Measurements from ENCODE around the gene SPINK2.

Gene SPINK2

DNA sequence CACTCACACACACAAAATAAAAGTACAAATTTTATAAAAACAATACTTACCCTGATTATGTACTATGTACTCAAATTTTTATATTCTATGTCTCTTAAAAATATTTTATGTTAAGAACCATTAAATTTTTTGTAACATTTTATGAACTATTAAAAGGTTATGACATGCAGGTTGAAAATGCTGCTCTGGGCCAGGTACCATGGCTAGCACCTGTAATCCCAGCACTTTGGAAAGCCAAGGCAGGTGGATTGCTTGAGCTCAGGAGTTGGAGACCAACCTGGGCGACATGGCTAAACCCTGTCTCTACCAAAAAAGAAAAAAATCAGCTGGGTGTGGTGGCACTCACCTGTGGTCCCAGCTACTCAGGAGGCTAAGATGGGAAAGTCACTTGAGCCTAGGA lies 29.4 kb upstream of the SPINK2 start:
- H3K27ac ChIP-seq (ENCODE audit: low read depth, low read length), result no peak overlapping the region
- no peak overlapping the region for H2AFZ ChIP-seq (ENCODE audit: insufficient read depth, low read length, poor library complexity)
- no peak overlapping the region for H2BK5ac ChIP-seq (ENCODE audit: low read depth, low read length, poor library complexity)
- no peaks in the 10 kb centered on the region for H3K79me1 ChIP-seq (ENCODE audit: low read length)
- no peak overlapping the region for H3K4me3 ChIP-seq (ENCODE audit: low read depth, low read length)
- no peaks in the 10 kb centered on the region for H3K79me2 ChIP-seq (ENCODE audit: control insufficient read depth, insufficient read depth, low read length, poor library complexity)
- H3K27me3 ChIP-seq (ENCODE audit: insufficient read depth, low read length), result no peaks in the 10 kb centered on the region
- no peak overlapping the region for H2BK12ac ChIP-seq (ENCODE audit: low read length)
- H3K14ac ChIP-seq (ENCODE audit: low read length), result no peak overlapping the region
- H2BK120ac ChIP-seq (ENCODE audit: insufficient read depth, low read length, poor library complexity), result no peak overlapping the region
- WGBS (ENCODE audit: extremely low coverage, insufficient coverage, insufficient read length), result no CpG with 5 or more reads among the region's 1 CpG
- no peaks in the 10 kb centered on the region for H3K36me3 ChIP-seq (ENCODE audit: control insufficient read depth in 1 of 2, insufficient read depth in 2 of 2, low read length in 2 of 2)
- H3K9me3 ChIP-seq (ENCODE audit: insufficient read depth, low read depth, low read length), result no peaks in the 10 kb centered on the region
- H4K8ac ChIP-seq (ENCODE audit: low read depth, low read length), result no peak overlapping the region
- no peak overlapping the region for H4K91ac ChIP-seq (ENCODE audit: low read depth, low read length)
- no peak overlapping the region for H4K12ac ChIP-seq (ENCODE audit: low read depth, low read length)
- no peak overlapping the region for H3K9ac ChIP-seq (ENCODE audit: low read length)
- H3K4me1 ChIP-seq (ENCODE audit: control insufficient read depth in 1 of 2, insufficient read depth in 2 of 2, low read length in 2 of 2), result no peaks in the 10 kb centered on the region
- H2AK5ac ChIP-seq (ENCODE audit: low read length), result no peak overlapping the region
- H3K4me2 ChIP-seq (ENCODE audit: low read length), result no peak overlapping the region
- H3K4ac ChIP-seq (ENCODE audit: low read depth, low read length), result no peak overlapping the region
- no peak overlapping the region for H3K18ac ChIP-seq (ENCODE audit: low read length)
- no peak overlapping the region for H3K23ac ChIP-seq (ENCODE audit: low read length)
- DNase-seq, result no peak

DNA sequence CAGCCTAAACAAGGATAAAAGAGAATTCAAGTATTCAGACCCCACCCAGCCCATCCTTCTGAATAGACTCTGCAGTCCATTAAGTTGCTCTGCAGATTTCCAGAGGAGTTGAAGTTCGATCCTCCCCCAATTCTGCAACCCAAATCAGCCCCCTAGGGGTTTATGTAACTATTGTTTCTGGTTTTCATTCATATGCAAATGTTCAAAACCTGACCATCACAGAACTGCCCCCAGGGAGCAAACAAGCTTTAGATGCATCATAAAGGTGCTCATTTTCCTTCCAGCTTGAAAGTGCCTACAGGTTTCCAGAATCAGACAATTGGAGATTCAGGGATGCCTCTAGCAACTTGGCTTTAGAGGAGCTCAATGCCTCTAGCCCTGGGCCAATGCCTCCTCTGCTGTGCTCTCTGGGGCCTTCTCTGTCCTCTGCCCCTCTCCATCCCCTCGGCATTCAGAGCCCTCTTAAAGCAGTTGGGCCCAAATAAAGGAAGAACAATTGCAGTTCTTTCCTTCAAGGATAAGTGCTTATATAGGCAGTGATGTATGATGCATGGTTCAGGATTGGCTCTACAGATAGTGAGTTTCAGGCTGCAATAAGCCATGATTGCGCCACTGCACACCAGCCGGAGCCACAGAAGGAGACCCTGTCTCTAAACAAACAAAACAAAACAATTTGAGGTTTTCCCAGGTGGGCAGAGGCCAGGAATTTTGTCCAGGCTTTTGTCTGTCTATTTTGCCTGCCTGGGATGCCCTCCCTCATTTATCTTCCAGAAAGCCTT lies 23.5 kb upstream of the SPINK2 start:
- no peak for DNase-seq
- no peak overlapping the region for H4K8ac ChIP-seq (ENCODE audit: low read depth, low read length)
- H3K79me2 ChIP-seq (ENCODE audit: control insufficient read depth, insufficient read depth, low read length, poor library complexity), result no peaks in the 10 kb centered on the region
- no peak overlapping the region for H3K4me2 ChIP-seq (ENCODE audit: low read length)
- no peak overlapping the region for H3K9ac ChIP-seq (ENCODE audit: low read length)
- H3K27me3 ChIP-seq (ENCODE audit: insufficient read depth, low read length), result no peaks in the 10 kb centered on the region
- no peaks in the 10 kb centered on the region for H3K36me3 ChIP-seq (ENCODE audit: control insufficient read depth in 1 of 2, insufficient read depth in 2 of 2, low read length in 2 of 2)
- no peak overlapping the region for H4K91ac ChIP-seq (ENCODE audit: low read depth, low read length)
- no peak overlapping the region for H3K4me3 ChIP-seq (ENCODE audit: low read depth, low read length)
- H3K9me3 ChIP-seq (ENCODE audit: insufficient read depth, low read depth, low read length), result no peaks in the 10 kb centered on the region
- H4K12ac ChIP-seq (ENCODE audit: low read depth, low read length), result no peak overlapping the region
- H3K23ac ChIP-seq (ENCODE audit: low read length), result no peak overlapping the region
- no peak overlapping the region for H2BK120ac ChIP-seq (ENCODE audit: insufficient read depth, low read length, poor library complexity)
- no peak overlapping the region for H2BK5ac ChIP-seq (ENCODE audit: low read depth, low read length, poor library complexity)
- H3K4me1 ChIP-seq (ENCODE audit: control insufficient read depth in 1 of 2, insufficient read depth in 2 of 2, low read length in 2 of 2), result no peaks in the 10 kb centered on the region
- H2AK5ac ChIP-seq (ENCODE audit: low read length), result no peak overlapping the region
- WGBS (ENCODE audit: extremely low coverage, insufficient coverage, insufficient read length), result no CpG with 5 or more reads among the region's 4 CpGs
- H3K27ac ChIP-seq (ENCODE audit: low read depth, low read length), result no peak overlapping the region
- H2AFZ ChIP-seq (ENCODE audit: insufficient read depth, low read length, poor library complexity), result no peak overlapping the region
- H3K14ac ChIP-seq (ENCODE audit: low read length), result no peak overlapping the region
- no peak overlapping the region for H3K18ac ChIP-seq (ENCODE audit: low read length)
- no peak overlapping the region for H2BK12ac ChIP-seq (ENCODE audit: low read length)
- H3K4ac ChIP-seq (ENCODE audit: low read depth, low read length), result no peak overlapping the region
- H3K79me1 ChIP-seq (ENCODE audit: low read length), result no peaks in the 10 kb centered on the region

DNA sequence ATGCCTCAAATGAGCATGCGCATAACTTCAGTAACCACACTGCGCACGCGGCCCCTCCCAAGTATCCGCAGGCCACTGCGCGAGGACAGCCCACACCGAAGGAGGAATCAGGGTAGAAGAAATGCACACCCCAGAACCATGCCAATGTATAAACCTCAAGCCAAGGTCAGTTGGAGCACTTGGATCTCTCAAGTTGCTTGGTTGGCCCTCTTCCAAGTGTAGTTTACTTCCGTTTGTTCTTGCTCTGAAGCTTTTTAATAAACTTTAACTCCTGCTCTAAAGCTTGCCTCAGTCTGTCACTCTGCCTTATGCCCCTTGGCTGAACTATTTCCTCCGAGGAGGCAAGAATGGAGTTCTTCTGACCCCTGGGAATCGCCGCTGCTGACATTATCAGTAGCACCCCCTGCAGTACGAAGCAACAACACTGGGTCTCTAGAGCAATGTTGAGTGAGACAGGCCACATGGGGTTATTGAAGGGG lies 22.0 kb upstream of the SPINK2 start:
- Histone ChIP-seq H2AFZ (ENCODE audit: insufficient read depth, low read length, poor library complexity) (no peak overlapping the region), H3K27me3 (ENCODE audit: insufficient read depth, low read length) (no peaks in the 10 kb centered on the region), H3K4me3 (ENCODE audit: low read depth, low read length) (peak overlapping the region; percentile 2), H3K27ac (ENCODE audit: low read depth, low read length) (no peak overlapping the region), H2BK120ac (ENCODE audit: insufficient read depth, low read length, poor library complexity) (no peak overlapping the region), H2BK12ac (ENCODE audit: low read length) (no peak overlapping the region), H2AK5ac (ENCODE audit: low read length) (no peak overlapping the region), H4K12ac (ENCODE audit: low read depth, low read length) (no peak overlapping the region), H4K91ac (ENCODE audit: low read depth, low read length) (no peak overlapping the region), H3K14ac (ENCODE audit: low read length) (no peak overlapping the region), H3K36me3 (ENCODE audit: control insufficient read depth in 1 of 2, insufficient read depth in 2 of 2, low read length in 2 of 2) (no peaks in the 10 kb centered on the region), H4K8ac (ENCODE audit: low read depth, low read length) (no peak overlapping the region), H3K4ac (ENCODE audit: low read depth, low read length) (no peak overlapping the region), H3K23ac (ENCODE audit: low read length) (no peak overlapping the region), H3K4me2 (ENCODE audit: low read length) (no peak overlapping the region), H3K4me1 (ENCODE audit: control insufficient read depth in 1 of 2, insufficient read depth in 2 of 2, low read length in 2 of 2) (no peaks in the 10 kb centered on the region), H3K18ac (ENCODE audit: low read length) (no peak overlapping the region), H3K9me3 (ENCODE audit: insufficient read depth, low read depth, low read length) (no peaks in the 10 kb centered on the region), H3K79me1 (ENCODE audit: low read length) (no peaks in the 10 kb centered on the region), H2BK5ac (ENCODE audit: low read depth, low read length, poor library complexity) (no peak overlapping the region), H3K79me2 (ENCODE audit: control insufficient read depth, insufficient read depth, low read length, poor library complexity) (no peaks in the 10 kb centered on the region), H3K9ac (ENCODE audit: low read length) (no peak overlapping the region)
- no peak for DNase-seq
- WGBS (ENCODE audit: extremely low coverage, insufficient coverage, insufficient read length), result no CpG with 5 or more reads among the region's 13 CpGs

DNA sequence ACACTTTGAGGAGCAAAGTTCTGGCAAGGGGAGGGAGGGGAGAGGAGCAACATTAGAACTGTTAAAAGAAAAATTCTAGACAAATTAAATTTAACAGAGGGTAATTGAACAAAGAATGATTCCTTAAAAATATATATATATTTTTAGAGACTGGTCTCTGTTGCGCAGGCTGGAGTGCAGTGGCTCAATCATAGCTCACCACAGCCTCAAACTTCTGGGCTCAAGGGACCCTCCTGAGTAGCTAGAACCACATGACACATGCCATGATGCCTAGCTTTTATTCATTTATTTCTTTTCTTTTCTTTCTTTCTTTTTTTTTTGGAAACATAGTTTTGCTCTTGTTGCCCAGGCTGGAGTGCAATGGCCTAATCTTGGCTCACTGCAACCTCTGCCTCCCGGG lies 19.1 kb upstream of the SPINK2 start:
- no peak overlapping the region for H4K8ac ChIP-seq (ENCODE audit: low read depth, low read length)
- no peak overlapping the region for H3K9ac ChIP-seq (ENCODE audit: low read length)
- no peaks in the 10 kb centered on the region for H3K79me2 ChIP-seq (ENCODE audit: control insufficient read depth, insufficient read depth, low read length, poor library complexity)
- no peak overlapping the region for H2BK5ac ChIP-seq (ENCODE audit: low read depth, low read length, poor library complexity)
- no peak overlapping the region for H2AFZ ChIP-seq (ENCODE audit: insufficient read depth, low read length, poor library complexity)
- H3K4me1 ChIP-seq (ENCODE audit: control insufficient read depth in 1 of 2, insufficient read depth in 2 of 2, low read length in 2 of 2), result no peaks in the 10 kb centered on the region
- no peak overlapping the region for H3K14ac ChIP-seq (ENCODE audit: low read length)
- no peaks in the 10 kb centered on the region for H3K79me1 ChIP-seq (ENCODE audit: low read length)
- no peak overlapping the region for H2AK5ac ChIP-seq (ENCODE audit: low read length)
- no peak overlapping the region for H2BK12ac ChIP-seq (ENCODE audit: low read length)
- no CpG with 5 or more reads among the region's 2 CpGs for WGBS (ENCODE audit: extremely low coverage, insufficient coverage, insufficient read length)
- no peaks in the 10 kb centered on the region for H3K9me3 ChIP-seq (ENCODE audit: insufficient read depth, low read depth, low read length)
- H2BK120ac ChIP-seq (ENCODE audit: insufficient read depth, low read length, poor library complexity), result no peak overlapping the region
- H3K27me3 ChIP-seq (ENCODE audit: insufficient read depth, low read length), result no peaks in the 10 kb centered on the region
- no peak overlapping the region for H4K12ac ChIP-seq (ENCODE audit: low read depth, low read length)
- no peaks in the 10 kb centered on the region for H3K36me3 ChIP-seq (ENCODE audit: control insufficient read depth in 1 of 2, insufficient read depth in 2 of 2, low read length in 2 of 2)
- no peak for DNase-seq
- H3K18ac ChIP-seq (ENCODE audit: low read length), result no peak overlapping the region
- H3K4me2 ChIP-seq (ENCODE audit: low read length), result no peak overlapping the region
- H3K4me3 ChIP-seq (ENCODE audit: low read depth, low read length), result no peak overlapping the region
- H3K23ac ChIP-seq (ENCODE audit: low read length), result no peak overlapping the region
- no peak overlapping the region for H4K91ac ChIP-seq (ENCODE audit: low read depth, low read length)
- H3K4ac ChIP-seq (ENCODE audit: low read depth, low read length), result no peak overlapping the region
- no peak overlapping the region for H3K27ac ChIP-seq (ENCODE audit: low read depth, low read length)
